OCI-LY7 (cell line): ENCODE data around the gene PRKN. TPM values are rescaled to one million over a fixed set of nuclear protein-coding genes. Genes with fewer than 3 reads are reported as not detected.

Experiments used
- BruUV-seq: library from RNA; stranded (reverse); fragments of 400-500 nt; replicated peaks from 2 replicates; lab custom pipeline; 2021; lab: Mats Ljungman, UMichigan
- CTCF ChIA-PET: fragments of 300-600 bp; sonication (Branson Sonifier 250); formaldehyde crosslinking; loops from one replicate; lab custom pipeline; 2022; ENCODE audit warnings: antibody characterized with exemption; ENCODE audit not compliant: unreplicated experiment; lab: Charles Lee
- POLR2A ChIA-PET: fragments of 300-600 bp; sonication (Branson Sonifier 250); formaldehyde crosslinking; loops from one replicate; lab custom pipeline; 2022; ENCODE audit warnings: antibody characterized with exemption; lab: Charles Lee
- DNase-seq: peaks from one replicate; pipeline ENCODE4 v3.0.0-alpha.2; 2015; ENCODE audit warnings: low spot score
- H2AFZ ChIP-seq: fragments of 200-600 bp; sonication (generic), shearing (Covaris generic); 2 replicates; pipeline ENCODE4 v1.6.1; 2014; ENCODE audit warnings: mild to moderate bottlenecking, antibody characterized with exemption, low read length, moderate library complexity
- H3K27ac ChIP-seq: fragments of 200-600 bp; sonication (generic); 2 replicates; pipeline ENCODE4 v1.5.1; 2014; ENCODE audit warnings: mixed run types, low read depth, mild to moderate bottlenecking, moderate library complexity, low read length, inconsistent platforms; ENCODE audit not compliant: poor library complexity, severe bottlenecking
- H3K36me3 ChIP-seq: fragments of 200-600 bp; sonication (generic); 2 replicates; pipeline ENCODE4 v1.6.1; 2014; ENCODE audit warnings: mild to moderate bottlenecking, antibody characterized with exemption, low read length, moderate library complexity, mixed read lengths; ENCODE audit not compliant: insufficient read depth
- H3K4me1 ChIP-seq: fragments of 200-600 bp; sonication (generic); 2 replicates; pipeline ENCODE4 v1.5.1; 2014; ENCODE audit warnings: mild to moderate bottlenecking, low read length; ENCODE audit not compliant: insufficient read depth, poor library complexity, severe bottlenecking
- H3K4me2 ChIP-seq: fragments of 200-600 bp; sonication (generic); 2 replicates; pipeline ENCODE4 v1.6.1; 2014; ENCODE audit warnings: mild to moderate bottlenecking, low read length
- H3K4me3 ChIP-seq: fragments of 200-600 bp; sonication (generic); 2 replicates; pipeline ENCODE4 v1.5.1; 2014; ENCODE audit warnings: mild to moderate bottlenecking, low read depth, low read length; ENCODE audit not compliant: poor library complexity, severe bottlenecking
- H3K79me2 ChIP-seq: fragments of 200-600 bp; sonication (generic); 2 replicates; pipeline ENCODE4 v1.6.1; 2016; ENCODE audit warnings: low read depth, mild to moderate bottlenecking, low read length, moderate library complexity, mixed read lengths; ENCODE audit not compliant: insufficient read depth
- H3K9me2 ChIP-seq: fragments of 200-600 bp; sonication (generic); 2 replicates; pipeline ENCODE4 v1.6.1; 2016; ENCODE audit warnings: mild to moderate bottlenecking, low read length, mixed read lengths; ENCODE audit not compliant: insufficient read depth
- H3K9me3 ChIP-seq: fragments of 200-600 bp; sonication (generic); 2 replicates; pipeline ENCODE4 v1.6.1; 2014; ENCODE audit warnings: mild to moderate bottlenecking, mixed run types, low read length, mixed read lengths
- H4K20me1 ChIP-seq: fragments of 200-600 bp; sonication (generic); 2 replicates; pipeline ENCODE4 v1.6.1; 2014; ENCODE audit warnings: mild to moderate bottlenecking, antibody characterized with exemption, low read length, moderate library complexity, mixed read lengths; ENCODE audit not compliant: insufficient read depth
- EZH2phosphoT487 ChIP-seq: fragments of 200-600 bp; sonication (generic); IDR thresholded peaks from 2 replicates; pipeline ENCODE4 v1.6.1; 2018; ENCODE audit warnings: low read depth, borderline replicate concordance, mild to moderate bottlenecking, mixed run types, antibody characterized with exemption, low read length, moderate library complexity, mixed read lengths
- intact Hi-C: fragments of 100-400 bp; cut with micrococcal nuclease; formaldehyde crosslinking; loops from one replicate; pipeline ENCODE4 v1.10.0; 2022; ENCODE audit not compliant: unreplicated experiment
- total RNA-seq, 2 experiments: library from RNA; depleted of rRNA in 1 of 2; stranded (reverse); fragments of >200 nt in 1 of 2; shearing (Covaris generic) in 1 of 2; gene quantifications; 2 replicates each; pipeline ENCODE4 v1.2.3, GENCODE V29; 2014 to 2022
- TF ChIP-seq, protein P1 (sequence below): fragments of 200-600 bp; sonication (generic); conservative IDR thresholded peaks from 2 replicates; pipeline ENCODE4 v1.5.1; 2014; ENCODE audit warnings: mild to moderate bottlenecking, antibody characterized with exemption, low read length, moderate library complexity, mixed read lengths

The PRKN gene
- total RNA-seq, 2 experiments from 2014 or later, result 1.3 to 2.0 TPM

DNA sequence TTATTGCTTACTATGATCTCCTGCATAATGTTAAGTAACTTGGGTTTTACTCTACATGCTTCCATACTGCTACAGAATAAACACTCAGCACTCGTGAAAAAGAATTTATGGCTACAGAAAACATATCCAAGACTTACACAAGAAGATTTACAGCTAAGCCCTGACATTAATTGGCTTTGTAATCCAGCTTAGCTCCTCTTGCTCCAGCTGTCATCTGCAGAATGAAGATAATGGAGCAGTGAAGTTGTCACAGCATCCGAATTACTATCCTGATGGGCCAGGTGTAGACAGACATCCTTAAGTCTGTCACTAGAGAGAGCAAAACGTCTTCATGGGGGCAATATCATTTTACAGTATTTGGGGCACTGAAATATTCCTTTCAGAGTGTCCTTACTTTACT, 155.3 kb downstream of the PRKN start:
- no peak overlapping the region for H3K4me3 ChIP-seq
- H2AFZ ChIP-seq, result no peak overlapping the region
- no peak overlapping the region for H3K4me2 ChIP-seq
- H3K79me2 ChIP-seq, result no peaks in the 10 kb centered on the region
- ChIA-PET POLR2A (no interaction called here), CTCF (no interaction called here)
- no peaks in the 10 kb centered on the region for H3K36me3 ChIP-seq
- DNase-seq, result no peak
- no TSS peak for BruUV-seq
- H3K9me3 ChIP-seq, result no peaks in the 10 kb centered on the region
- H4K20me1 ChIP-seq, result no peaks in the 10 kb centered on the region
- no peaks in the 10 kb centered on the region for H3K4me1 ChIP-seq
- no peak overlapping the region for H3K27ac ChIP-seq
- intact Hi-C loops, result no loop called here
- TF ChIP-seq, protein P1, sequence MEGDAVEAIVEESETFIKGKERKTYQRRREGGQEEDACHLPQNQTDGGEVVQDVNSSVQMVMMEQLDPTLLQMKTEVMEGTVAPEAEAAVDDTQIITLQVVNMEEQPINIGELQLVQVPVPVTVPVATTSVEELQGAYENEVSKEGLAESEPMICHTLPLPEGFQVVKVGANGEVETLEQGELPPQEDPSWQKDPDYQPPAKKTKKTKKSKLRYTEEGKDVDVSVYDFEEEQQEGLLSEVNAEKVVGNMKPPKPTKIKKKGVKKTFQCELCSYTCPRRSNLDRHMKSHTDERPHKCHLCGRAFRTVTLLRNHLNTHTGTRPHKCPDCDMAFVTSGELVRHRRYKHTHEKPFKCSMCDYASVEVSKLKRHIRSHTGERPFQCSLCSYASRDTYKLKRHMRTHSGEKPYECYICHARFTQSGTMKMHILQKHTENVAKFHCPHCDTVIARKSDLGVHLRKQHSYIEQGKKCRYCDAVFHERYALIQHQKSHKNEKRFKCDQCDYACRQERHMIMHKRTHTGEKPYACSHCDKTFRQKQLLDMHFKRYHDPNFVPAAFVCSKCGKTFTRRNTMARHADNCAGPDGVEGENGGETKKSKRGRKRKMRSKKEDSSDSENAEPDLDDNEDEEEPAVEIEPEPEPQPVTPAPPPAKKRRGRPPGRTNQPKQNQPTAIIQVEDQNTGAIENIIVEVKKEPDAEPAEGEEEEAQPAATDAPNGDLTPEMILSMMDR, result no peak
- TF ChIP-seq EZH2phosphoT487, result no peak
- no peaks in the 10 kb centered on the region for H3K9me2 ChIP-seq

DNA sequence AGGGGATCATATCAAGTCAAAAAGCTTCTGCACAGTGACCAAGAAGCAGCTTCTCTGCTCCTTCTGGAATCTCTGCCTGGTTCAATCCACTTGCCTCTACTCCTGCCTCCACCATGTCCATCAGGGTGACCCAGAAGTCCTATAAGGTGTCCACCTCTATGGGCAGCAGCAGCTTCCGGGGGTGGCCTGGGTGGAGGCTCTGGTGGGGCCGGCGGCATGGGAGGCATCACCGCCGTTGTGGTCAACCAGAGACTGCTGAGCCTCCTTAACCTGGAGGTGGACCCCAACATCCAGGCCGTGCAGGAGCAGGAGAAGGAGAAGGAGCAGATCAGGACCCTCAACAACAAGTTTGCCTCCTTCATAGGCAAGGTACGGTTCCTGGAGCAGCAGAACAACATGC, 159.3 kb downstream of the PRKN start:
- intact Hi-C loops, result no loop called here

GRCh38 chr6:162562041-162562440, 165.5 kb downstream of the PRKN start:
- no peaks in the 10 kb centered on the region for H3K9me3 ChIP-seq
- no peak overlapping the region for H2AFZ ChIP-seq
- POLR2A ChIA-PET, result no interaction called here
- no peak overlapping the region for H3K4me3 ChIP-seq
- no TSS peak for BruUV-seq
- DNase-seq, result no peak
- no peaks in the 10 kb centered on the region for H3K79me2 ChIP-seq
- TF ChIP-seq EZH2phosphoT487, result no peak
- TF ChIP-seq, protein P1, result no peak
- H3K9me2 ChIP-seq, result no peaks in the 10 kb centered on the region
- no peaks in the 10 kb centered on the region for H3K36me3 ChIP-seq
- CTCF ChIA-PET, result no interaction called here
- intact Hi-C loops, result no loop called here
- no peak overlapping the region for H3K27ac ChIP-seq
- H3K4me2 ChIP-seq, result no peak overlapping the region
- no peaks in the 10 kb centered on the region for H4K20me1 ChIP-seq
- no peaks in the 10 kb centered on the region for H3K4me1 ChIP-seq

More for the DNA sequence above, 159.3 kb downstream of the PRKN start:
- BruUV-seq, result no TSS peak
- H3K4me3 ChIP-seq, result no peak overlapping the region
- DNase-seq, result no peak
- no peak overlapping the region for H3K27ac ChIP-seq
- H3K9me2 ChIP-seq, result no peaks in the 10 kb centered on the region
- H3K9me3 ChIP-seq, result no peaks in the 10 kb centered on the region
- H2AFZ ChIP-seq, result no peak overlapping the region
- TF ChIP-seq, protein P1, result no peak
- no peak for TF ChIP-seq EZH2phosphoT487
- ChIA-PET CTCF (no interaction called here), POLR2A (no interaction called here)
- no peaks in the 10 kb centered on the region for H4K20me1 ChIP-seq
- H3K36me3 ChIP-seq, result no peaks in the 10 kb centered on the region
- no peaks in the 10 kb centered on the region for H3K4me1 ChIP-seq
- H3K4me2 ChIP-seq, result no peak overlapping the region
- H3K79me2 ChIP-seq, result no peaks in the 10 kb centered on the region
